ENCODE results near the gene HAUS7.
"Not testable (repeated sequence)": the region's sequence is repeated elsewhere in the genome, so short reads cannot be mapped to it uniquely, and the experiment has no call there.

HAUS7 gene

DNA sequence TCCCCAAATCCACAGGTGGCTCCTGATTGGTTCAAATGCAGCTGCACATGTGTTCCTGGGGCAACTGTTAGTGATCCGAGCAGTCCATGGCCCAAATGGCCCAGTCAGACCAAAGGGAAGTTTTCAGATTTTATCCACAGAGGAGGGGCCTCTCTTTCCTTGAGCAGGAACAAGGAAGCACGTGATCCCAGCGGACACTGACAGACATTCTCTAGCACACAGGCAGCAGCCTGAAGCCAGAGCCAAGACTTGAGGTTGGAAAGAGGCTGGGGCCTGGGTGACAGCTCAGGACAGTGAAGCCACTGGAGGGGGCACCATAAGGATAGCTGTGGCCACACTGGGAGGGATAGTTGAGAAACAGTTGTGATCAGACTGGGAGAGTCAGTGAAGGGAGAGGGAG, 62.6 kb downstream of the HAUS7 start:
- no peak for DNase-seq

DNA sequence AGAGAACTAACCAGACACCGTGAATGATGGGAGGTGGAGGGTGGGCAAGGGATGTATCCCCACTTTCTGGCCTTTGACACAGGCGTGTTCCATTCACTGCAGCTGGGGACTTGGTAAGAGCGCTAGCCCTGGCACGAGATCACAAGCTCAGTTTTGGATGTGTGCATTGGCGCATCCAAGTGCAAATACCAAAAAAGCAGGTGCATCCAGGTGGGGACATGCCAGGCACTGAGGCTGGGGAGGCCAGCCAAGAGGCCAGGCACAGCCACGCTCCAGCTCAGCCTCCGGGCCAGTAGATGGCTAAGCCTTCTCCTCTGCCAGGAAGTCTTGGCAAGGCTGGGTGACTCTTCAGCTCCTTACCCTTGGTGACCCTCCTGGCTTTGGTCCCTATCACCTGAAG, 63.5 kb downstream of the HAUS7 start:
- DNase-seq = no peak

DNA sequence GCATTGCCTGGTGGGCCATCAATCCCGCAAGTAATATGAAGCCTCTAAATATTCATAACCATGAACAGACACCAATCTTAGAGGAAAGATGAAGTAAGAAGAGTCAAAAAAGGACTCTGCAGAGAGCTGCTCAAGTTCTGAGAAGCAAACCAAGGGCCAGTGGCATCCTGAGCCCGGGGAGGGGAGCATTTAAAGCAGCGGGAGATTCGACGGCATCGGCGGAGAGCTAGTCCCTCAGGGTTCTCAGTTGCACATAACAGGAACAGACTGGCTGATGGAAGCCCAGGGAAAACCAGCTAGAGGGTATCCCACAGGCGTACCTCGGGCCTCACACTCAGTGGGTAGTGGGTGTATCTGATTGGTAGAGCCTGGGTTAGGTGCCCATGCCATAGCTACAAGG, 64.4 kb downstream of the HAUS7 start:
- DNase-seq = no peak

DNA sequence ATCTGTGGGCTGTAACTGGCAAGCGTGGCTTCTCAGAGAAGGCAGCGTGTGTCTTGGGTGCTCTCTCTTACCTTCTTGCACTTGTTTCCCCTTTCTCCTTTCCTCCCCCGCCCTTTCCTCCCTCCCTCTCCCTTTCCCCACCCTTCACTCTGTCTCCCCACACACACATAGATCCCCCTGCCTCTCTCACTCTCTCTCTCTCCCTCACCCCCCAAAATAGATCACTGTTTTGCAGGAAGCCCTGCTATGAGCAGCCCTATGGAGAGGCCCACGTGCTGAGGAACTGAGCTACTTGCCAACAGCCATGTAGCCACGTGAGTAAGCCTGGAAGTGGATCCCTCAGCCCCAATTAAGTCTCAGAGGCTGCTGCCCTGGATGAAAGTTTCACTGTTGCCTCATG, 65.0 kb downstream of the HAUS7 start:
- DNase-seq = no peak

DNA sequence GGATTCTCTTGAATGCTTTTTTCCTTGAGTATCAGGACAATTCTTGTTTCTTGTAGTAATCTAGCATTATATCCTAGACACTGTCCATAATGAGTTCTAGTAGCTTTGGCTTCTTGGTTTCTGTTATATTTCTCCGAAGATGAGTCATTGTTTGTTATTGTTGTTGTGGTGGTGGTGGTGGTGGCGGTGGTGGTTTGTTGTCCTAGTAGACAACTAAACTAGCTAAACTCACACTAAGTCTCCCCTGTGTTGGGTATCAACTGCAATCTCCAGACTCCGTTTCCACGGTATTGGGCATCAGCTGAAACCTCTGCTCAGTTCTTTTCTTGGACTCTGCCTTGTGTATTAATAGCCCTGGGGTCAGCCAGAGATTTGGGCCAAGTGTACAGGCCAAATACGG, 66.0 kb downstream of the HAUS7 start:
- DNase-seq = not testable (repeated sequence)

DNA sequence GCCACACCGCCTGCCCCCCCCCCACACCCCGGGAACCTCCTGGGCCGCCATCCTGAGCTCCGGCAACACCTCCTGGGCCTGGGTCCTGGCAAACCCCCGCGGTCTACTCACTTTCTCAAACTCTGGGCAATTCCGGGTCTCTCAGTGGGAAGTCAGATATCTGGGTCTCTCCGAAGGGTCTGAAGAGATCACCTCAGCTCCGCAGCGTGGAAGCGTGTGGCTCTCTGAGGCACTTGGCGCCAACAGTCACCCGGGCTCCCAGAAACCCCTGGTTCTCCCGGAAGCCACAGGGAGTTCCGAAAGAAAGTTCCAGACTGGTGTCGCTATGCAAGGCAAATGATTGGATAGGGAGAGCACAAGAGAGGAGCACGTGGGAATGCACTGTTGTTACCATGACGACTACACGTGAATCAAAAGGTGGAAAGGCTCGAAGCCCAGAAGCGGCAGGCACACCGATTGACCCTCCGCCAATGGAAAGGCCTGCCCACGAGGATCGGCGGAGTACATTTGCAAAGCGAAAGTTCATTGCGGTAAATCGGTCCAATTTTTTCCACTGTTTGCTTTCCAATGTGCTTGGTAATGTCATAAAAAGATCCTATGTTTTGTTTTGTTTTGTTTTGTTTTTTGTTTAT, 69.1 kb downstream of the HAUS7 start, which contains the start of gene PNMA6E:
Gene PNMA6E (minus strand): TSS at position 218 of the 632 bp plus-strand sequence. CDS start 2,501 bp downstream, outside the sequence.
- DNase-seq = no peak

DNA sequence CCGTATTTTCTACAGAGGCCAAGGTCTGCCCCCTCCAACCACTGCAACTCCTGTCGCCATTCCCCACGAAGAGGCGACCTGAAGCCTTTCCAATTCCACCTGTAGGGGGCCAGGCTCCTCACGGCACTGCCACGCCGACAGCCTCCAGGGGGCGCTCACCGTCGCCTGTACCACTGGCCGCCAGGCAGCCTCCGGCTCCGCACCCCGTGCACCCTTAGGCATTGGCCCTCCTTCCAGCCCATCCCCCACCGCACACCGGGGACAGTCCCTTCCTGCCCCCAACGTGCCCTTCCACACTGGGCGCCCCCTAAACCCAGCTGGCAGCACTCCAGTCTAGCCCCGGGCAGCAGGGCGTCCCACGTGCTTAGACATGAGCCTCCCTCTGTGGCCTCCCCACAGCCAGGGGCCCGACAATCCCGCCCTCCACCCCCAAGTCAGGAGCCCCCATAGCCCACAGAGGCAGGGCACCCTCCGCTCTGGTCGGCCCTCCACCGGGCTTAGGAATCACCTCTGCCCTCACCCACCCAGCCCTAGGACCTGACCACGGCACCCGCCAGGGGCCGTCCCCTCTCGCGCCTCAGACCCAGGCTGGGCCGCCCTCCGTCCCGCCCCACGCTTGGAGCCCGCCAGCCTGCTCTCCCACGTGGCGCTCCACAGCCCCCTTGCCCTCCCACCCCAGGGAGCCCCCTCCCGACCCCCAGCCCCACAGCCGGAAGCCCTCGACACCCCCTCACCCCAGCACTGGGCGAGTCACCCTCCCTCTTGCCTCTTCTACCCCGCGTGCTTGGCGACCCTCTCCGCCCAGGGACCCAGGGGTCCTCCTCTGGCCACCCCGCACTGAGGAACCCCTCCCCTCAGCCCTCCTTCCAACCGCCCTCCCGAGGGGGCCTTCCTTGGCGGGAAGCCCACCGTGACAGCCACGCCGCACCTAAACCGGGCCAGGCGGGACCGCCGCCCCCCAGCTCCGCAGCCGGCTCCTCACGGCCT, 69.9 kb downstream of the HAUS7 start:
- DNase-seq = no peak

DNA sequence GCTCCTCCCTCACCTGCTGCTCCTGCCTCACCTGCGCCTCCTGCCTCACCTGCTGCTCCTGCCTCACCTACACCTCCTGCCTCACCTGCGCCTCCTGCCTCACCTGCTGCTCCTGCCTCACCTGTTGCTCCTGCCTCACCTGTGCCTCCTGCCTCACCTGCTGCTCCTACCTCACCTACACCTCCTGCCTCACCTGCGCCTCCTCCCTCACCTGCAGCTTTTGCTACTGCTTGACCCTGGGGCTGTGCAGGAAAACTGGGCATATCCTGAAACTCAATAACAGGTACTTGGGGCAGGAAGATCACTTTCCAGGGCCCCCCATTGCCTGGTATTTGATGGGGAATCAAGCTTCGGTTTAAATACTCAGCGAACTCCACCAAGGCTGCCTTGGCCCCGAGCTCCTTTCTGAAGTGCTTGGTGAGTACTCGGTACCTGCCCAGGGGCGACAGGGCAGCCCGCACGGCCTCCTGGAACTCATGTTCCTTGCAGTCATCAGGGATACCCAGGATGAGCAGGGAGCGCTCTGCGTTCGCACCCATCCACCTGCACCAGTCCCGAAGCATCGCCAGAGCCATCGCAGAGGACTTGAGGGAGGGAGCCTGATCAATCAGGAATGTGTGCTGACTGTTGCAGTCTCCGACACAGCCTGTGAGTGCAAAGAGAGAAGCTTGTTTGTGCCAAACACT, 72.0 kb downstream of the HAUS7 start:
- no peak for DNase-seq
